HG03108 (cell line): ENCODE measurements around the gene FZR1.
A peak's percentile ranks its signal among the peaks of the same experiment; 100 is the strongest.
"Not testable (repeated sequence)": the region's sequence is repeated elsewhere in the genome, so short reads cannot be mapped to it uniquely, and the experiment has no call there.

ENCODE experiments used
- ATAC-seq: cut with Tn5 transposase; IDR thresholded peaks from one replicate; pipeline ENCODE4 v1.9.1; 2021; ENCODE audit warnings: moderate library complexity; ENCODE audit not compliant: unreplicated experiment

The FZR1 gene

GRCh38 chr19:3565139-3565538 is 59.0 kb downstream of the FZR1 start:
- ATAC-seq: no peak

DNA sequence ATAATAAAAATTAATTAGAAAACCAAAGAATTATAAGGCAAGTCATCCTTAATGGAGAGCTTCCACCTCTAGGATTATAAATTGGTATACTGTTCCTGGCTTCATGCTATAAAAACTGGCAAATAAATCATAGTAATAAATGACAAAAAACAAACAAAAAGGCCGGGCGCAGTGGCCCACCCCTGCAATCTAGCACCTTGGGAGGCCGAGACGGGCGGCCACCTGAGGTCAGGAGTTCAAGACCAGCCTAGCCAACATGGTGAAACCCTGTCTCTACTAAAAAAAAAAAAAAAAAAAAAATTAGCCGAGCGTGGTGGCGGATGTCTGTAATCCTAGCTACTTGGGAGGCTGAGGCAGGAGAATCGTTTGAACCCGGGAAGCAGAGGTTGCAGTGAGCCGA is 63.9 kb downstream of the FZR1 start:
- not testable (repeated sequence) for ATAC-seq

DNA sequence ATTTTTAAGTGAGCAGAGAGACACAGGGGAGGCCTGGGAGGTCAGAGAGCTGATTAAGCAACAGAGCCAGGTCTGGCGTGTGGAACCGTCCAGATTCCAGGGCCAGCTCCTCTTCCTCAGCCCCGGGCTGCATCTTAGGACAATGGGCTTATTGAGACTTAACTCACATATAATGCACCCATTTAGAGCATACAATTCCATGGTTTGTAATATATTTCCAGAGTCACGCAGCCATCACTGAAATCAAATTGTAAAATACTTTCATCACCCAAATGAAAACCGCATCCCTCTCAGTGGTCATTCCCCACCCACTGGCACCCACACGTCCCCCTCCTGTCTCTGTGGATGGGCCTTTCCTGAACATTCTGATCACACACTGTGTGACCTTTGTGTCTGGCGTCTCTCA is 64.5 kb downstream of the FZR1 start:
- no peak for ATAC-seq

GRCh38 chr19:3572132-3572854 is 66.2 kb downstream of the FZR1 start:
- peak; percentile 93 for ATAC-seq

DNA sequence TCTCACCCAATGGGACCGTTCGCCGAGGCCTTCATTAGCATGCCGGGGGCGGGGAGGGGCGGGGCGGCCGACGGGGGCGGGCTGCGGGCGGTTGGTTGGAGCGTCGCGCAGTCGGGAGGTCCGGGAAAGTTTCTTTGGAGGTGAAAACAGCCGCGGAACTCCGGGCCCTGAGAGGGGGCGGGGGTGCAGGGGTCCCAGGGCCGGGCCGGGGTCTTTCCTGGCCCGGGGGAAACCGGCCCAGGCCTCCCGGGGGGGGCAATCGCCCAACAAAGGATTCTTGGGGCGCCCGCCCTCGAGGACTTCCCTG is 66.7 kb downstream of the FZR1 start, which contains the start of gene HMG20B:
TSS of gene HMG20B (plus strand) at position 90 of the 307 bp plus-strand sequence. CDS start 366 bp downstream, outside the sequence.
- no peak for ATAC-seq

DNA sequence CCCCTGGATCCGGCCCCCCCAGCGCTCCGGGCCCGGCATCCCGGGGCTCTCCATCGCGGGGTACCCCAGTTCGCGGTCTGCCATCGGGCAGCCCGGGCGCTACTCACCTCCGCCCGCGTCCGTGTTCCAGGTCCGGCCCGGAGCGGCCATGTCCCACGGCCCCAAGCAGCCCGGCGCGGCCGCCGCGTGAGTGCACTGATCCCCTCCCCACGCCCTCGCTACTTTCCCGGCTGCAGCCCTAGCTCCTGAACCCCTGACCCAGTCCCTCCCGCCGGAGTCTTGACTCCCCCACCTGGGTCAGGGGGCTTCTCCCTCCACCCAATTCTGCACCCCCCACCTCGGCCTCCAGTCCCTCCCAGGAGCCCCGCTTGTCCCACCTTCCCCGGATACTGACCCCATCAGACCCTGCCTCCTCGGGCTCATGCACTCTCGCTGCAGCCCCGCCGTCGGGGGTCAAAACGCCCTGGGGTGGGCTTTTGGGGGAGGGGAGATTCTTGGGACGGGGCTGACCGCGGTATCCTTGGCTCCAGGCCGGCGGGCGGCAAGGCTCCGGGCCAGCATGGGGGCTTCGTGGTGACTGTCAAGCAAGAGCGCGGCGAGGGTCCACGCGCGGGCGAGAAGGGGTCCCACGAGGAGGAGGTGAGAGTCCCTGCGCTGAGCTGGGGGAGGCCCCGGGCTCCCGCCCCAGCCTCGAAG is 67.2 kb downstream of the FZR1 start:
- ATAC-seq: no peak

- ATAC-seq: no peak
These were observed 67.9 kb downstream of the FZR1 start for GRCh38 chr19:3573858-3574637.

GRCh38 chr19:3575260-3575741 is 69.2 kb downstream of the FZR1 start:
- no peak for ATAC-seq

GRCh38 chr19:3575949-3576673 is 70.0 kb downstream of the FZR1 start:
- no peak for ATAC-seq

DNA sequence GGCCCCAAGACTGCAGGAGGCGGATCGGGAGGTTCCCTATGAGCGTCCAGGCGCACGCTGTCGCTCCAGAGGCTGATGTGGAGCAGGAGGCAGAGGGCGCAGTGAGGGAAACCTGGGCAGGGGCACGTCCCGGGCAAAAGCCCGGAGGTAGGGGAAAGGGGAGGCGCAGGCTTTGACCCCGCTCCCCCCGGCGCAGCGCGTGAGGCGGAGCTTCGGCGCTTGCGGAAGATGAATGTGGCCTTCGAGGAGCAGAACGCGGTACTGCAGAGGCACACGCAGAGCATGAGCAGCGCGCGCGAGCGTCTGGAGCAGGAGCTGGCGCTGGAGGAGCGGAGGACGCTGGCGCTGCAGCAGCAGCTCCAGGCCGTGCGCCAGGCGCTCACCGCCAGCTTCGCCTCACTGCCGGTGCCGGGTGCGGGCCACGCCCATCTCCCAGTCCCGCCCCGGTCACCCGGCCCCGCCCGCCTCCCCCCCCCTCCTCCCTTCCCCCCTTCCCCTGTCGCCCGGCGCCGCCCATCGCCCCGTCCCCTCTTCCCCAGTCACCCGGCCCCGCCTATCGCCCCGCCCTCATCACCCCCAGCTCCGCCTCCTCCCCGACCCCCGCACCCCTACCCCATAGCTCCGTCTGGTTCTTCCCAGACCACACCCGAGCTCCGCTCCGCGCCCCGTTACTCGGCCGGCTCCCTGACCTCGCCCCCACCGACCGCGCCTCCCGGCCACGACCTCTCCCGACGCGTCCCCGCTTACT is 70.8 kb downstream of the FZR1 start:
- ATAC-seq: no peak

DNA sequence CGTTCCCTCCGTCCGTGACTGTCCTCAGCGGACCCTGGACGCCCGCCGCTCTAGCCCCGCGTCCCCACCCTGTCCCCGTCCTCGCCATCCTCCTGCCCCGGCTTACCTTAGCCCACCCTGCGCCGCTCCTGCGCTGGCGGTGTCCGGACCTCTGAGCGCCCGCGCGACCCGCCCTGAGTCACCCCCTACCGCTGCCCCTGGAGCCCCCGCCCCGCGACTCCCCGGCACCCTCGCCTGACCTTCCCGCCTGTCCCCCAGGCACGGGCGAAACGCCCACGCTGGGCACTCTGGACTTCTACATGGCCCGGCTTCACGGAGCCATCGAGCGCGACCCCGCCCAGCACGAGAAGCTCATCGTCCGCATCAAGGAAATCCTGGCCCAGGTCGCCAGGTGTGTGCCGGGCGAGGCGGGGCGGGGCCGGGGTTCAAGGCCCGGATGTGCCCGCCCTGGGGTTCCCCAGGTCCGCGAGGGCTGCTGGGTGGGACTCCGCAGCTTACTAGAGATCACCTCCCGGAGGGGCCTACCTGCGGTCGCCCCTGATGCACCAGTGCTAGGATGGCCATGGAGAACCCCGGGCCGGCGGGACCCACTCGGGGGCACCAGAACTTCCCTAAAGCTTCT is 71.7 kb downstream of the FZR1 start:
- no peak for ATAC-seq

- no peak for ATAC-seq
These were observed 72.3 kb downstream of the FZR1 start for GRCh38 chr19:3578390-3578789.

- no peak for ATAC-seq
These were observed 74.2 kb downstream of the FZR1 start for GRCh38 chr19:3580156-3580934.

DNA sequence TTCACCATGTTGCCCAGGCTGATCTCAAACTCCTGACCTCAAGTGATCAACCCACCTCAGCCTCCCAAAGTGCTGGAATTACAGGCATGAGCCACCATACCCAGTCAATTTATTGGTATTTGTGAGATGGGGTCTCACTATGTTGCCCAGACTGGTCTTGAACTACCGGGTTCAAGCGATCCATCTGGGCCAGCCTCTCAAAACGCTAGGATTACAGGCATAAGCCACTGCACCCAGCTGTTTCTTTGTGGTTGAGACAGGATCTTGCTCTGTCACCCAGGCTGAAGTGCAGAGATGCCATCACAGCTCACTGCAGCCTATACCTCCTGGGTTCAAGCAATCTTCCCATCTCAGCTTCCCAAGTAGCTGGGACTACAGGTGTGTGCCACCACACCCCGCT is 75.7 kb downstream of the FZR1 start:
- ATAC-seq: not testable (repeated sequence)

DNA sequence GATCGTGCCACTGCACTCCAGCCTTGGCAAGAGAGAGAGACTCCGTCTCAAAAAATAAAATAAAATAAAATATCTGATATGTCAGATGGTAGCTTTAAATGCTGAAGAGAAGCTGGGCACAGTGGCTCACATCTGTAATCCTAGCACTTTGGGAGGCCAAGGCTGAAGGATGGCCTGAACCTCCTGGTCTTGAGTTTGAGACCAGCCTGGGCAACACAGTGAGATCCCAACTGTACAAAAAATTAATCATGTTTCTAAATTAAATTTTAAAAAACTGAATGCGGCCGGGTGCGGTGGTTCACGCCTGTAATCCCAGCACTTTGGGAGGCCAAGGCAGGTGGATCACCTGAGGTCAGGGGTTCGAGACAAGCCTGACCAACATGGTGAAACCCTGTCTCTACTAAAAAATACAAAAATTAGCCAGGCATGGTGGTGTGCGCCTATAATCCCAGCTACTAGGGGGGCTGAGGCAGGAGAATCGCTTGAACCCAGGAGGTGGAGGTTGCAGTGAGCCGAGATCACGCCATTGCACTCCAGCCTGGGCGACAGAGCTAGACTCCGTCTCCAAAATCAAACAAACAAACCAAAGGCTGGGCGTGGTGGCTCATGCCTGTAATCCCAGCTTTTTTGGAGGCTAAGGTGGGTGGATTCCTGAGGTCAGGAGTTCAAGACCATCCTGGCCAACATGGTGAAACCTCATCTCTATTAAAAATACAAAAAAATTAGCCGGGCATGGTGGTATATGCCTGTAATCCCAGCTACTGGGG is 78.1 kb downstream of the FZR1 start:
- not testable (repeated sequence) for ATAC-seq

GRCh38 chr19:3585301-3586126 is 79.4 kb downstream of the FZR1 start, which contains the start of gene GIPC3:
GIPC3 (plus strand) TSS chr19:3585478; CDS start chr19:3585598, 120 bp downstream.
- ATAC-seq: no peak

DNA sequence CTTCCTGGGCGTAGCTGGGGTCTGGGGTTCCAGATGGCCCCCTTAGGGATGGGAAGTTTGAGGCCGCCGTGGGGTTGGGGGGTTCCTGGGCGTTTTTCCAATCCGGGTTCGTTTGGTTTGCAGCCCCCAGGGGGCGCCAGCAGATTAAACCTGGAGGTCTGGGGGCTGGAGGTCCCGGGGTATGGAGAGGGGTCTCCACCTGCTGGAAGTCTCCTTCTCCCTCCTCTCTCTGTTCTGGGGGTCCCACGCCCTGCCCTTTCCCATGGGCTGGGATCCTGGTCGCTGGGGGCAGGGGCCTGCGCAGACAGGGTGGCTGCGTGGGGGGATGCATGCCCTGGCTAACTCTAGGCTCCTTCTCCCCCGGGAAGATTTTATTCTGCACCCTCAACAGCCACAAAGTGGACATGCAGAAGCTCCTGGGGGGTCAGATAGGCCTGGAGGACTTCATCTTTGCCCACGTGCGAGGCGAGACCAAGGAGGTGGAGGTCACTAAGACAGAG is 80.1 kb downstream of the FZR1 start:
- ATAC-seq: no peak
